HepG2 (cell line): Measurements from ENCODE around the gene TMEM79. TPM values are rescaled to one million over a fixed set of nuclear protein-coding genes. Genes with fewer than 3 reads are reported as not detected.
A peak's percentile ranks its signal among the peaks of the same experiment; 100 is the strongest.

ENCODE experiments used
- ARHGAP35 ChIP-seq: sonication (generic); formaldehyde crosslinking; IDR thresholded peaks from 2 replicates; pipeline ENCODE4 v1.9.0; 2022; ENCODE audit warnings: mild to moderate bottlenecking, inconsistent platforms, moderate library complexity, missing genetic modification reagents, borderline replicate concordance
- BCL3 ChIP-seq: sonication (generic); formaldehyde crosslinking; IDR thresholded peaks from 2 replicates; pipeline ENCODE4 v1.5.1; 2020; ENCODE audit warnings: mild to moderate bottlenecking, missing genetic modification reagents, moderate library complexity
- CSRNP2 ChIP-seq: sonication (generic); formaldehyde crosslinking; conservative IDR thresholded peaks from 2 replicates; pipeline ENCODE4 v1.8.0; 2022; ENCODE audit warnings: low read depth, missing genetic modification reagents
- DBP ChIP-seq: sonication (generic); formaldehyde crosslinking; IDR thresholded peaks from 2 replicates; pipeline ENCODE4 v1.4.0; 2020; ENCODE audit warnings: missing genetic modification reagents; ENCODE audit errors: not compliant biosample characterization
- GZF1 ChIP-seq: sonication (generic); formaldehyde crosslinking; IDR thresholded peaks from 2 replicates; pipeline ENCODE4 v1.5.1; 2020; ENCODE audit warnings: mild to moderate bottlenecking, missing genetic modification reagents
- IRF1 ChIP-seq: sonication (generic); formaldehyde crosslinking; IDR thresholded peaks from 2 replicates; pipeline ENCODE4 v1.4.0; 2020; ENCODE audit warnings: low read depth, mild to moderate bottlenecking, missing genetic modification reagents
- MTERF4 ChIP-seq: sonication (generic); formaldehyde crosslinking; IDR thresholded peaks from 2 replicates; pipeline ENCODE4 v1.8.0; 2023; ENCODE audit warnings: mild to moderate bottlenecking, missing genetic modification reagents
- NR1H2 ChIP-seq: sonication (generic); formaldehyde crosslinking; IDR thresholded peaks from 2 replicates; pipeline ENCODE4 v1.8.1; 2022; ENCODE audit warnings: low read depth, missing genetic modification reagents, borderline replicate concordance
- PAF1 ChIP-seq: IDR thresholded peaks from 2 replicates; pipeline ENCODE4 v1.6.1; 2016; ENCODE audit warnings: missing genetic modification reagents, missing compliant biosample characterization
- PREB ChIP-seq: sonication (generic); formaldehyde crosslinking; IDR thresholded peaks from 2 replicates; pipeline ENCODE4 v1.4.0; 2020; ENCODE audit warnings: missing genetic modification reagents
- TBL1XR1 ChIP-seq: fragments of 150-350 bp; IDR thresholded peaks from 2 replicates; pipeline ENCODE4 v1.6.1; 2014; ENCODE audit warnings: borderline replicate concordance, low read length; ENCODE audit not compliant: partially characterized antibody
- TGIF2 ChIP-seq: IDR thresholded peaks from 2 replicates; pipeline ENCODE4 v1.6.1; 2016; ENCODE audit warnings: control low read depth, missing compliant biosample characterization
- TOPORS ChIP-seq: sonication (generic); formaldehyde crosslinking; IDR thresholded peaks from 2 replicates; pipeline ENCODE4 v1.8.0; 2023; ENCODE audit warnings: mild to moderate bottlenecking, missing genetic modification reagents
- U2AF2 ChIP-seq: fragments of 200-400 bp; formaldehyde crosslinking; IDR thresholded peaks from 2 replicates; pipeline ENCODE4 v1.6.1; 2017; ENCODE audit warnings: low read depth, mild to moderate bottlenecking, low read length
- ZBTB10 ChIP-seq: sonication (generic); formaldehyde crosslinking; IDR thresholded peaks from 2 replicates; pipeline ENCODE4 v1.4.0; 2020; ENCODE audit warnings: missing genetic modification reagents, borderline replicate concordance
- ZMAT3 ChIP-seq: sonication (generic); formaldehyde crosslinking; conservative IDR thresholded peaks from 2 replicates; pipeline ENCODE4 v1.7.0; 2021; ENCODE audit warnings: missing genetic modification reagents
- ZNF138 ChIP-seq: sonication (generic); formaldehyde crosslinking; IDR thresholded peaks from 2 replicates; pipeline ENCODE4 v1.5.0; 2020; ENCODE audit warnings: mild to moderate bottlenecking, low read depth, missing genetic modification reagents
- ZSCAN25 ChIP-seq: sonication (generic); formaldehyde crosslinking; IDR thresholded peaks from 2 replicates; pipeline ENCODE4 v1.8.0; 2022; ENCODE audit warnings: mild to moderate bottlenecking, missing genetic modification reagents
- ZSCAN30 ChIP-seq: sonication (generic); formaldehyde crosslinking; IDR thresholded peaks from 2 replicates; pipeline ENCODE4 v1.5.0; 2020; ENCODE audit warnings: mild to moderate bottlenecking, missing genetic modification reagents
- polyA plus RNA-seq, 8 experiments: library from polyadenylated mRNA; depleted of rRNA in 3 of 8; stranded (reverse) in 7 of 8; unstranded in 1 of 8; fragments of >200 nt; fragmentation: Illumina TruSeq in 4 of 8; extraction: Trizol in 4 of 8; gene quantifications; 2 replicates each; pipeline versions ENCODE4 v1.2.1 to v1.2.3, GENCODE V29; 2011 to 2016; ENCODE audit warnings: low read depth in 4 of 8, missing spikeins in 1 of 8, mixed read lengths in 1 of 8; ENCODE audit not compliant: insufficient read depth in 1 of 8
- total RNA-seq, 5 experiments: library from RNA; depleted of rRNA; stranded (reverse); fragments of >200 nt; fragmentation: Illumina TruSeq; extraction: Trizol; gene quantifications; 2 replicates each; pipeline ENCODE4 v1.2.3, GENCODE V29; 2016; ENCODE audit warnings: low read depth in 1 of 5

TMEM79 gene
- total and polyA plus RNA-seq, 2 of the 13 experiments (the other 11 are each of a cell fraction or from before 2014, with no cell fraction given): 1.2 to 1.9 TPM

- TF ChIP-seq CSRNP2: no peak
- TF ChIP-seq BCL3 (CRISPR knock-in tag): peak; percentile 69
- TF ChIP-seq PAF1: no peak
- TF ChIP-seq NR1H2 (CRISPR knock-in tag): no peak
- TF ChIP-seq PREB (CRISPR knock-in tag): no peak
- peak; percentile 82; the same call in 1 of the 2 replicates for TF ChIP-seq ZMAT3
- TF ChIP-seq ZNF138 (CRISPR knock-in tag): 0 out of 2 replicates have a peak, but pooled peaks have one; percentile 69
- peak; percentile 15; the same call in 1 of the 2 replicates for TF ChIP-seq GZF1 (CRISPR knock-in tag)
- TF ChIP-seq ZBTB10 (CRISPR knock-in tag): no peak
- TF ChIP-seq ARHGAP35: peak; percentile 52; the same call in 1 of the 2 replicates
- no peak for TF ChIP-seq U2AF2
- TF ChIP-seq DBP (CRISPR knock-in tag): no peak
- TF ChIP-seq TBL1XR1: no peak
- no peak for TF ChIP-seq TOPORS (CRISPR knock-in tag)
- peak; percentile 93; the same call in 1 of the 2 replicates for TF ChIP-seq MTERF4
- TF ChIP-seq ZSCAN25: no peak
- no peak for TF ChIP-seq ZSCAN30 (CRISPR knock-in tag)
- no peak for TF ChIP-seq TGIF2
- TF ChIP-seq IRF1 (CRISPR knock-in tag): no peak
These were observed 54.3 kb downstream of the TMEM79 start, which contains the start of the genes CCT3 and TSACC (continued) for GRCh38 chr1:156338180-156338976.
